ENCODE results near the gene SLC25A19. TPM values are rescaled to one million over a fixed set of nuclear protein-coding genes. Genes with fewer than 3 reads are reported as not detected.

The SLC25A19 gene
- total RNA-seq: 1 to 10 TPM; 4.0 to 7.1 (median 5.9) TPM

GRCh38 chr17:75289115-75289831, at the start of gene SLC25A19:
TSS of gene SLC25A19 (minus strand) at chr17:75289433. CDS start at chr17:75286764, 2,669 bp downstream.
- peak within 1 kb of the TSS; percentile 56 for H3K4me3 ChIP-seq (ENCODE audit: low read depth, poor library complexity, severe bottlenecking)
- peak; percentile 98 to 100 for DNase-seq (ENCODE audit: low spot score in 2 of 2)
- 0 to 1% methylated on average over 40 to 47 of the region's 65 CpGs for WGBS, 2 donors
- intact Hi-C loops (cut with DNase I; ENCODE audit: low total_unique reads): no loop called here
- no peak for TF ChIP-seq POLR2A (IDR thresholded peaks at IDR 0.05)
- peak in 1 of 3 donors; percentile 25 for TF ChIP-seq CTCF (IDR thresholded peaks at IDR 0.05)

- intact Hi-C loops (cut with DNase I; ENCODE audit: low total_unique reads): no loop called here
- no peak overlapping the region for H3K4me3 ChIP-seq (ENCODE audit: low read depth, poor library complexity, severe bottlenecking)
- DNase-seq (ENCODE audit: low spot score in 2 of 2): no peak
- no peak for TF ChIP-seq CTCF (IDR thresholded peaks at IDR 0.05)
- 41 to 50% methylated on average over 6 of the region's 6 CpGs for WGBS, 2 donors
These were observed 49.1 kb upstream of the SLC25A19 start for GRCh38 chr17:75338335-75338734.

GRCh38 chr17:75335315-75335714, 46.1 kb upstream of the SLC25A19 start:
- DNase-seq (ENCODE audit: low spot score in 2 of 2): no peak
- intact Hi-C loops (cut with DNase I; ENCODE audit: low total_unique reads): no loop called here
- no peak for TF ChIP-seq POLR2A (IDR thresholded peaks at IDR 0.05)
- TF ChIP-seq CTCF (IDR thresholded peaks at IDR 0.05): no peak
- 78 to 88% methylated on average over 3 of the region's 3 CpGs for WGBS, 2 donors
- no peak overlapping the region for H3K4me3 ChIP-seq (ENCODE audit: low read depth, poor library complexity, severe bottlenecking)

GRCh38 chr17:75334723-75335122, 45.5 kb upstream of the SLC25A19 start:
- DNase-seq (ENCODE audit: low spot score in 2 of 2): no peak
- 91 to 96% methylated on average over 3 of the region's 3 CpGs for WGBS, 2 donors
- TF ChIP-seq CTCF (IDR thresholded peaks at IDR 0.05) (no peak), POLR2A (IDR thresholded peaks at IDR 0.05) (no peak)
- intact Hi-C loops (cut with DNase I; ENCODE audit: low total_unique reads): no loop called here
- H3K4me3 ChIP-seq (ENCODE audit: low read depth, poor library complexity, severe bottlenecking): no peak overlapping the region

GRCh38 chr17:75331671-75332070, 42.4 kb upstream of the SLC25A19 start:
- intact Hi-C loops (cut with DNase I; ENCODE audit: low total_unique reads): no loop called here
- TF ChIP-seq POLR2A (IDR thresholded peaks at IDR 0.05): no peak
- no peak for TF ChIP-seq CTCF (IDR thresholded peaks at IDR 0.05)
- no peak overlapping the region for H3K4me3 ChIP-seq (ENCODE audit: low read depth, poor library complexity, severe bottlenecking)
- DNase-seq (ENCODE audit: low spot score in 2 of 2): no peak
- WGBS, 2 donors: 75 to 78% methylated on average over 6 of the region's 6 CpGs

GRCh38 chr17:75327757-75328156, 38.5 kb upstream of the SLC25A19 start:
- TF ChIP-seq POLR2A (IDR thresholded peaks at IDR 0.05): no peak
- no peak for TF ChIP-seq CTCF (IDR thresholded peaks at IDR 0.05)
- DNase-seq (ENCODE audit: low spot score in 2 of 2): no peak
- intact Hi-C loops (cut with DNase I; ENCODE audit: low total_unique reads): no loop called here
- no peak overlapping the region for H3K4me3 ChIP-seq (ENCODE audit: low read depth, poor library complexity, severe bottlenecking)
- WGBS, 2 donors: 63 to 85% methylated on average over 2 of the region's 2 CpGs

All from lower leg skin (tissue), 4 donors.